NCI-H510A treated with DMSO at 0.1 percent for 48 hours (cell line): Measurements from ENCODE around the gene ANXA6.
A peak's percentile ranks its signal among the peaks of the same experiment; 100 is the strongest.

Source experiments
- DNase-seq: peaks from one replicate; lab custom pipeline; 2025; lab: John Stamatoyannopoulos, UW

The ANXA6 gene

DNA sequence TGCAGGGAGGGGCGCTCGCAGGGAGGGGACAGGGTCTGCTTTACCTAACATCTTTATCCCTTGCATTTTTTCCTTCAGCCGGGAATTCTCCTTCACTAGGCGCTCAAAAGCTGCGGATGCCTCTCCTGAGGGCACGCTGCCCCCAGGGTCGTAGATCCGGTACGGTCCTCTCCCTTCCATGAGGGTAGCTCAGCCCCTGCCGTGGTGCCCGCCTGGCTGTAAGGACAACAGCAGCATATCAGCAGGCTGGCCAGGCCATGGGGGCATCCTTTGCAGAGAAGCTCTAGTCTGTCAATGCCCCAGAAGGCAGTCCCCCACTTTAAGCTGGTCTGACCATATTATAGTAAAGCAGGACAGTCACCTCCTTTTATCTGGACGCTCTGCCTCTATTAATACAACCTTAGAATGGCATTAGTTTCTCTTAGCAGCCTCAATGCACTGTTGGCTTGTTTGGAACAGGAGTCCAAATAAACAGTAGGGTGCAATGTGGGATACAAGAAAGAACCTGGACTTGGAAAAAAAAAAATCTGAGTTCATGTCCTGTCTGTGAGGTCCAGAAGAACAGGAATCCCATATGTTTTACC is 92.6 kb downstream of the ANXA6 start:
- no peak for DNase-seq

DNA sequence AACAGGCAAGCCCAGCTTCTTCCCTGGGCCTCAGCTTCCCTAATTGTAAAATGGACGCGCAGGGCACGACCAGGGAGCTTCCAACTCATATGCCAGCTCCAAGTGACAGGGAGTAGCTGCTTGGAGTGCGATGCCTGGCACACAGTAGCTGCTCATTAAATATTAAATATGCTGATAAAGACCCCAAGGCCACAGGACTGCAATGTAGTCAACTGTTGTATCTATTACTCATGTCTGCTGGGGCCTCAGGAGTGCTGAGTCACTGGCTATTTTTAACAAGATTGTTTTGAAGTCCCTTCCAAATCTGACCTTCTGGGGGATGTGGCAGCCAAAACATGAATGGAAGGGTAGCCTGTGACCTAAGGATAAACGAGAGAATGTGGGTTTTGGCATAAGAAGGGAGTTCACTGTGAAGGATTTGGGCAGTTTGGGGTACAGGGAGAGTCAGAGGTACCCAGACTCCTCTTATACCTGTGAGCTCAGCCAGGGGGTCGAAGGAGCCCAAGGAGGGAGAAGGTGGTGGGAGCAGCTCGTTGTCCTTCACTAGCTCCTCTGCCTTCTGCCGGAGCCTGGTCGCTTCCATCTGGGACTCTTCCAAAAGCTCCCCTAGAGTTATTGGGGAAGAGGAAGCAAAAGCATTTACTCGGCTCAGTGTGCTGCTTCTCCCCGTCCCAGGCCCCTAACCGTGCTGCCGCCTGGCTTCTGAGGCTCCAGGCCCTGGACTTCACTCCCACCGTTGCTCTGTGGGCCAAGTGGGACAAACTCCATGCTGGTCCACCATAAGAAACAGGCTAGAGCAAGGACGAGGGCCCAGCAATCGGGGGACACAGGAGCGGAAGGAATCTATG is 94.2 kb downstream of the ANXA6 start:
- DNase-seq: no peak

DNA sequence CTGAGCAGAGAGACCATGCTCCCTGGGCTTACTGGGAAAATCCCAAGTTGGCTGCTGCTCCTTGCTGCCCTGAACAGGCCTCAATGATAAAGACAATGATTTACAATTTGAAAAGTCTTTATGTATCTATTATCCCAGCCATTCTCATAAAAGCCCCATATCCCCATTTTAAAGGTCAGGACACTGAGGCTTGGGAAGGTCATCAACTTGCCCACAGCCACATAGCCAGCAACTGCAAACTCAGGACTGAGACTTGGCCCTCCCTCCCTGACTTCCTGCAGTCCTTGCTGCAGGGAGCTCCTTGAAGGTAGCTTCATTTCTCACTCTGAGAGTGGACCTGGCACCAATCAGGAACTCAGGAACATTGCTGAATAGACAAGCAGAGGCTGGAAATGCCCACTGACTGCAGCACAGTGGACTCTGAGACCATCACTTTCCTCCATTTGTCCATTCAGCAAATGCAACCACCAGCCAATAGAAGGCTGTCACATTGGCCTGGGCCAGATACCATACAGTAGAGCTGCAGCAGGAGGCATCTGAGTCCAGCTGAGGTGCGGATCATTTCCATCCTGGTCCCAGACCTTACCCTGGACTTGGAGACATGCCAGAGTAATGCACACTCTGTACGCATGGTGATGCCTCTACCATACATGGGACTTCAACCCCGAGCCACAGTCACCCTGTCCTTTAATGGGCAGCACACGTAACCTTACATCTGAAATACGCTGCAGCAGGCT is 95.0 kb downstream of the ANXA6 start:
- no peak for DNase-seq

DNA sequence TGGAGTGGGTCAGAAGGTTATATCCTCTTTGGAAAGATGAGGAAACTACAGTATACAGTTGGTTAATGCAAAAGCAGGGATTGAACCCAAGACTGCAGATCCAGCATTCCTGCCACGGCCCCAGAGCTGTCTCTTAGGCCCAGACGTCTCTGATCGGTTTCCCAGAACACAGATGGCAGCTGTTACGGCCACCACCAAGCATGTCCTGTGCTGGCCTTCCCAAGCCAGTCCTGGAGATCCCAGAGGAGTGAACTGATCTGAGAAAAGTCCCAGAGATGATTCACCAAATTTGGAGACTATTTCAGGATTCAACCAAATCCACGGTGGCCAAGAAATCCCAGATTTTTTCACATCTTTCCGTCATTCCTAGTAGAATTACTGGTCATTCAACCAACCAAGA is 96.8 kb downstream of the ANXA6 start:
- no peak for DNase-seq

DNA sequence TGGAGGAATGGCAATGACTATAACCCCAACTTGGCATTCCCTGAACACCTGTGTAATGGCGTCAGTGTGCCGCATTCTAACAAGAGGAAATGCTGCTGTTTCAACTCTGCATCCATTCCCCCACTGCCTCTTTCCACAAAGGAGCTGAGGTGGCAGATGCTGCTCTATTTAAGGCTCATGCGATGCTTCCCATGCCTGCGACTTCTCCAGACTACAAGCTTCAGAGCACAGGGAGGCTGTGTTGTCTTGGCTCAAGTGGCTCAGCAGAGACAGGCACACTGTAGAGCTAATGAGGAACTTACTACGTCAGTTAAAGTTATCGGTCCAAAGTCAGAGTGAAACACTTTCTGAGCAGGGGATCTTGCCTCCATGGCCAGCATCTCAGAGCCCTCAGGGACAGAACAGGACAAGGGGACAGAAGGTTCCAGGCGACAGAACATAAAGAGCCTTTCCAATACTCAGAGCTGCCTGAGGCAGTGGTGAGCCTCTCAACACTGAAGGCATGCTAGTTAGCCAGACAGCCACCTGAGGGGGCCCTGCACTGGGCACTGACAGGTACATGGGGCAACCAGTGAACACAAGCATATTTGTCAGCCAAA is 98.6 kb downstream of the ANXA6 start:
- DNase-seq: no peak

DNA sequence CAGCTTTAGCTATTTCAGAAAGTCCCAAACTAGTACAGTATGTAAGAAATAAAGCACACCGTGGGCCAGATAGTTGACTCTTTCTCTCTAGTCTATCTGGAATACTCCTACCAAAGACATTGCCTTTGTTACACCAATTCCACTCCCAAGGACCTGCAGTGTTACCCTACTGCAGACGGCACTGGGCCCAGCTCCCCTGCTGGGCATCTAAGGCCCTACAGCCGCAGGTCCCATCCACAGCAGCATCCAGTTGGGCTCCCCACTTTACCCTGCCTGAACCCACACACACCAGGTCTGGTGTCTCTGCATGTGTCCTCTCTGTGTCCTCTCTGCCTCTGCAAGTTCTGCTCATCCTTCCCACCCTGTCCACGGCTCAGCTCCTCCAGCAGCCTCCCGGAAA is 99.3 kb downstream of the ANXA6 start:
- DNase-seq: no peak

DNA sequence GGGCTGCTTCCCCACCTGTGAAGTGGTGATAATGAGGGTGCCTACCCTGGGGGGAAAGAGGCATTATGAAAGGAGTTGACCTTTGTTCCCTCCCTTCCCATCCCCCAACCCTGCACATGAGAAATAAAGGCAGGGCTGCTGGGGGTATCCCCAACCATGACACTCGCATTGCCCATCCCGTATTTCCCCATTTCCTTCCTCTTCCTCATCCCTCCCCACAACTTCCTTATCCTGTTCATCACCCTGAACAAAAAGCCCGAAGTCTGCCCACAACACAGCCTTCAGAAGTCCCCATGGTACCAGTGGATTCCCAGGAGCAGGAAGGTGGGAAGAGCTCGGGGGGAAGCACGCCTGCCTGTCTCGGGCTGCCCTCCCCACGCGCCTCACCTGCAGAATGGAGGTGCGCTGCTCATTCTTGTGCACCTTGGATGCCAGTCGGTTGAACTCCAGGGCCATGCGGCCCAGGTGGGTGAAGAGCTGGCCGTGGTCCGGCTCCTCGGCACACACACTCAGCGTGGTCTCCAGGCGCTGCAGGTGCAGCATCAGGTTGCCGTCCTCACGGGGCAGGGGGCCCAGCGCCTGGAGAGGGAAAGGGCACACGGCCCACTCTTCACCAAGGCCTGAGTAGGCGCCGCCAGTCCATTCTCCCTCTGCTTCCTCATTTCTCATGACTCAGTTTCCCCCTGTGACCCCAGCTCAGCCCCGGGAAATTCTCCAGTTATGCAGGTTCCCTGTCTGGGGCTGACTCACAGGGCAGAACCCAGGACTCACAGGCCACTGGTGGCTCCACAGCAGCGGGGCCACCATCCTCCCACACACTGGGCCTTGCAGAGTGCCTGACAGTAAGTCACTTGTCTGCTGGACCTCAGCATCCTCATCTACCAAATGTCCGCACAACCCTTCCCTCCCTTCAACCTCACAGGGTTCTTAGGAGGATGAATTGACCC is 100.9 kb downstream of the ANXA6 start:
- DNase-seq: no peak

DNA sequence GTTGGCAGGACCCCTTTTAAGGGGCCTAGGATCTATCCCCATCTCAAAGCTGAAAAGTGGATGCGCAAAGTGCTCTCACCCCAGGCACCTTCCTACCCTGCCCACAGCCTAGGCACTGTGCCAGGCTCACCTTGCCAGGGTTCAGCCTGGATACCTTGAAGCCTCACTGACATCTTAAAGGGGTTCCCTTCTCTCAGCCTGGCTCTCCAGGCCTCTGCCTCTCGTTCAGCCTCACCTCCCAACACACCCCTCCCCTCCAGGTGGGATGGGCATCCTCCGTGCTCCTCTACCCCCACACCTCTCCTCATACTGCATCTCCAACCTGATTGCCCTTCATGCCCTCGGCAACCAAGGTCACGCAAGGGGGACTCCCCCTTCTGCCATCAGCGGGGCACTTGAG is 102.2 kb downstream of the ANXA6 start:
- DNase-seq: no peak

DNA sequence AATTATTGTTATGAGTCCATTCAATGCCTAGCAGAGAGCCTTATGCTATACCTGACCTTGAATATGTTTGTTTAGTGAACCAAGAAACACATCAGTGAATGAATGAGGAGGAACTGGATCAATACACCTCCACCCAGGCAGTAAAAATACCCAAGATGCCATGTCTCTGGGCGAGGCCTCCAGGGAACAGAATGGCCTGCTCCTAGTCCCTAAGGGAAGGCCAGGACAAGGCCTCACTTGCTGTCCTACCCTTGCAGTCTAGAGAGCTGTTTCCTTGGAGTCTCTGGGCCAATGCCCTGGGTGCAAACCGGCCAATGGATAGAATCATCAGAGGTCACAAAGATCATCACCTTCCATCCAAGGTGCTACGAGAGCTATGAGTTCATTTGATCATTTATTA is 102.9 kb downstream of the ANXA6 start:
- DNase-seq: no peak

DNA sequence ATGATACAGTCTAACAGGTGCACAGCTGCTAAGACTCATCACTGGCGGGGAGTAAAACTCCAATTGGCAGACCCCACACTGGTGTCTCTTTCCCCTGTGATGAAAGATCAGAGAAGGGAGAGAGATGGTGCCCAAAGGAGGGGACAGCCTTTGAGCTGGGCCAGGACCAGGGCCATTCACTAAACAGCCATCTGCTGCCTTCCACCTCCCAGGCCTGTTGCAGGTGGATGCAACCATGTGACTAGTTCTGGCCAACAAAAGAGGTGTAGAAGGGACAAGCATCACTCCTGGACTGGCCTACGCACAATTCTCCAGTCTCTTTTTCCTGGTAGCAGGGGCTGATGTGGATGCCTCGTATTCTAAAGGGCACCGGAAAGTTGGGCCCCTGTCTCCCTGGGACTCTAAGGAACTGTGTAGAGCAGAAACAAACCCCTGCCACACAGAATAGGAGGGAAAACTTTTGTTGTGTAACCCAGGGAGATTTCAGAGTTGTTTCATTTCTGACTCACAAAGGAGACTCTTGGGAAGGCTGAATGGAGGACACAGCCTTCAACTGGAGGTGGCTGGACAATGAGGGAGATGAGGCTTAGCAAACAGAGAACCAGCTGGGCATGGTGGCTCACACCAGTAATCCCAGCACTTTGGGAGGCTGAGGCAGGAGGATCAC is 103.7 kb downstream of the ANXA6 start:
- no peak for DNase-seq

DNA sequence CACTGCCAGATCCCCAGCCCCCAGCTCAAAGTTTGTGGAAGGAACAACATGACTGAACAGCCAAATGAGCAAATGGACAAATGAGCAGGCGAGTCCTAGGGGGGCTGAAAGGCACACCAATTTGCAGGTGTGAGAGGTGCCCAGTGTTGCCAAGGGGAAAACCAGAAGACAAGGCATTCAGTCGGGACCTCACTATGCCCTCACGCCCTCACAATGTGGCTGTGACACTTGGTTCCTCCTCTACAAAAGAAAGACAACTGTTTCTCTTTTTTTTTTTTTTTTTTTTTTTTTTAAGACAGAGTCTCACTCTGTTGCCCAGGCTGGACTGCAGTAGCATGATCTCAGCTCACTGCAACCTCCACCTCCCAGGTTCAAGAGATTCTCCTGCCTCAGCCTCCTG is 104.7 kb downstream of the ANXA6 start:
- no peak for DNase-seq

DNA sequence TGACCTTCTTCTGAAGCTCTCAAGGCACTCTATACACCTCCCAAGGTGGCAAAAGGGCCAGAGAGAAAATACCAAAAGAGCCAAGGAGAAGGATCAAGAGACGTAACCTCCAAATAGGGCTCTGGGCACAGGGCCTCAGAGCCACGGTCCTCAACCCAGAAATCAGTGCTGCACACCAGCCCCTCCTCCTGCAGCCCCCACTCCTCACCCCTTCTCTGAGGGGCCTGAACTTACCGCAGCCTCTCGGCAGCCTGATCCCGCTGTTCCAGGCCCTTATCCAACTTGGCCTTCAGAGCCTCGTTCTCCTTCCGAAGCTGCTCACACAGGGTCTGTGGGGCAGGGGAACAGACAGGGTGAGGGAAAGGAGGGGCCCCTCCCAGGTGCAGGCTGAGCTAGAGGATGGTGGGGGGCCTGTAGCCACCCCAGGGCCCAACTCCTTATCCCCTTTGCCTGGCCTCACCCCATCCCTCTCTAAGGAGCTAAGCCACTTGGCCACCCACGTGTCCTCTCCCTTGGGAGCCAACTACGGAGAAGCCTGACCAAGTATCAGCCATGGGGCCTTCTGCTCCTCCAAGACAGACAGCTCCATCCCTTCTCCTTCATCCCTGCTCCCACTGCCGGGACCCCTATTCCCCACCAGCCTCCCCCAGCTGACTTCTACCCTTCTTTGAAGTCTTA is 105.5 kb downstream of the ANXA6 start:
- no peak for DNase-seq

DNA sequence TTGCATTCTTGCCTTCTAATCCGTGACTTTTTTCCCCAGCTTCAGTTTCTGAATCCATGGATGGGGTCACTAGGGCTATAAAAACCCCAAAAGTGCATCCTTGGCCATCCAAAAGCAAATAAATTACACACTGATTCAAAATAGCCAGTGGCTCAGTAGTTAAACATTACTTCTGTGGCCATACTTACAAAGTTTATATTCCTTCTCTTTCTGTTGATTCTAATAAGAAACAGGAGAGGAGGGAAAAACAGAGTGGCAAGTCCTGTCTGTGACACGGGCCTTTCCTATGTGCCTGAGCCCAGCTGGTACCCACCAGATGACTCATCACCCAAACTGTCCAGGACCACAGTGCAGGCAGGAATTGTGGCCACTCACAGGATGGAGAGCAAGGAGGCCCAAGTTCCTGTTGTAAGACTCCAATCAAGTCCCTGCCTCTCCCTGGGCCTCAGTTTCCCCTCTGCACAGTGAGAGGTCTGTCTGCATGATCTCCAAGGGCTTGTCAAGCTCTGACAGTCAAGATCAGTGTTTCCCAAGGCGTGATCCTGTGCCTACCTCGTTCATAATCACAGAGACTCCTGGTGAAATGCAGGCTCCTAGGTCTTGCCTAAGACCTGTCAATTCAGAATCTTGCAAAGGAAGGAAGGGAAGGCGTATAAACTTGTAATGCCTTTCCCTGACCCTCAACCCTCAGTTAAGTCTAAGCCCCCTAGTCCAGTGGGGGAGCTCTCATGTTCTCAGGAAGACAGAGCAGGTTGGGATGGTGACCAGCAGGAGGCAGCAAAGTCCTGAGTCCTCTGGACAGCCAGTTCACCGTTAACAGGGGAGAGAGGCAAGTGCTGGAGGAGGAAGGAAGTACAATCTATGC is 106.3 kb downstream of the ANXA6 start:
- DNase-seq: peak; percentile 19
